Nucleus accumbens (tissue), 56 donors: ENCODE results near the gene TANC1.

Experiments
- DNase-seq, 56 donors: peaks; one replicate each; lab custom pipeline; 2025; lab: John Stamatoyannopoulos, UW

Gene TANC1

GRCh38 chr2:158968396-158969161, at the start of gene TANC1:
TSS of gene TANC1 (plus strand) at chr2:158968640. CDS start at chr2:159065911, 97,271 bp downstream.
- DNase-seq = peak in 55 of 56 donors; percentile 48 to 96 (median 86)

- no peak for DNase-seq
Measured at GRCh38 chr2:158921599-158922408, 46.6 kb upstream of the TANC1 start.

GRCh38 chr2:158922601-158923000, 45.8 kb upstream of the TANC1 start:
- DNase-seq = no peak

GRCh38 chr2:158923180-158923594, 45.3 kb upstream of the TANC1 start:
- no peak for DNase-seq

GRCh38 chr2:158923641-158924040, 44.8 kb upstream of the TANC1 start:
- no peak for DNase-seq

- DNase-seq = no peak
Measured at GRCh38 chr2:158926478-158926948, 41.9 kb upstream of the TANC1 start.

DNA sequence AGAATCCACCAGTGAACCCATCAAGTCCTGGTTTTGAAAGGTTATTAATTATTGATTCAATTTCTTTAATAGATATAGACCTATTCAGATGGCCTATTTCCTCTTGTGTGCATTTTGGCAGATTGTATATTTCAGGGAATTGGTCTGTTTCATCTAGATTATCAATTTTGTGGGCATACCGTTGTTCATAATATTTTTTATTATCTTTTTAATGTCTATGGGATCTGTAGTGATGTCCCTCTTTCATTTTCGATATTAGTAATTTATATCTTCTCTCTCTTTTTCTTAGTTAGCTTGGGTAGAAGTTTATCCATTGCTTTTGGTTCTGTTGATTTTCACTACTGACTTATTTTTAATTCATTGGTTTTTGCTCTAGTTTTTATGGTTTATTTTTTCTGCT, 39.9 kb upstream of the TANC1 start:
- DNase-seq = no peak

- no peak for DNase-seq
Measured at GRCh38 chr2:158928965-158929364, 39.5 kb upstream of the TANC1 start.

DNA sequence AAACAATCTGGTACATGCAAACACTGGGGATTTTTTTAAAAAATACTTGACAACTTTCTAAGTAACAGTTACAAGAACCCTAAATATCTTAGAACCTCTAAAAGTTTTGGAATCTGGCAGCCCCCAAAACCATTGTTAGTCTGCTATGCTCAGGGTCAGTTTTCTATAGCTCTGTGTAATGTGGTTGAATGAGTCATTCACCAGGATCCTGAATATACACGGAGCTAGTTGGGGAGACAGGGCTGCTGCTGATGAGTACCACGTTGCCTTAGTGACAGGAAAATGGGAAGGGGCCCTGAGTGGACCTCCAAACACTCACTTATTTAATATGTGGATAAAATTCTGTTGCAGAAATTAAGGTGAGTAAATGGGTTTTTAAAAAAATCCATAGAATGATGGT, 36.9 kb upstream of the TANC1 start:
- DNase-seq = no peak

DNA sequence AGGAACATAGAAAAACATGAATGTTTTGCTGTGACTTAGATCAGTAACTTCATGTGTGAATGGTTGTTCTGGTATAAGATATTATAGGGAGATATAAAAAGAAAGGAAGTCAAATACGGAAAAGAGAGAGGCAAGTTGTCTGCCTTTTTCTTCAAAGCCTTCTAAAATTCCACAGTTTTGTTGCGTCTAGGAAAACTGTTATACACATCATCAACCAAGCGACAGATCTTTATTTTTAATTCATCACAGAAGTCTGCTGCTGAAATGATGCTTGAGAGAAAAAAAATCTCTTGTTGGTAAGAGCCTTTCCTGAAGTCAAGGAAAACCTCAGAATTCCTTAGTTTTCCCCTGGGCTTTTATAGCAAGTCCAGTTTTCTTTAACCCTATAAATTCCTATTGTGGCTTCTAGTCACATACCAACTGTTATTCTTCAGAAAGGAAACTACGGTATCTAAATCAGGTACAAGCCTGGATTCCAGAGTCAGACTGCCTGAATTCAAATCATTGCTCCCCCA, 36.3 kb upstream of the TANC1 start:
- no peak for DNase-seq

- no peak for DNase-seq
Measured at GRCh38 chr2:158934170-158934569, 34.3 kb upstream of the TANC1 start.

DNA sequence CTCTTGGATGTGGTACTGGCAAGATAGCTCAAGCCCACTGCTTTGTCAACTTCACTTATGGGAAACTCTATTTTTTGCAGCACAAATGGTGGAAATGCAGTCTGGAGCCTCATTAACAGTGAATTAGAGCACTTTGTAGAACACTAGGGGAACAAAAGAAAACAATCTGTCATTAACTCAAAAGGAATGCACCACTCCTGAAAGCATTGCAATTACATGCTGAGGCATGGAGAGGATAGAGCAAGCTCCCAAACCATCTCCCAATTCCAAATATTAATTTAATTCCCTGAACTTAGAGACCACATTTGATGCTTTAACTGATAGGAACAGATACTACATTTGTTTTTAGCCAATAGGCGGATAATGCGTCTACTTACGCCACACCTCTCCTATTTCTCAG, 32.8 kb upstream of the TANC1 start:
- no peak for DNase-seq

DNA sequence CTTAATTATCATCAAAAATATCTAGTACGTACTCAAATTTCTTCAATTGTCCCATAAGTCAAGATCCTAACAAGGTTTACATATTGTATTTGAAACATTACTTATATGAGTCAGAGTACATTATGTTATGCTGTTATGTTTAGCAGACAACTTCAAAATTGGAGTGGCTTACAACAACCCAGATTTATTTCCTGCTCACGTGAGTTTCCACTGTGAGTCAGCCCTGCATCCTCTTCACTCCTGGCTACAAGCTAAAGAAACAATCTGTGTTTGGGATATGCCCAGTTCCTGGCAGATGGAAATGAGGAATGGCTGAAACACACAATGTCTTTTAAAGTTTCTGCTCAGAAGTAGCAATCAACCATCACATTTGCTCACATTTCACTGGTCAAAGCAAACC, 31.5 kb upstream of the TANC1 start:
- DNase-seq = no peak

DNA sequence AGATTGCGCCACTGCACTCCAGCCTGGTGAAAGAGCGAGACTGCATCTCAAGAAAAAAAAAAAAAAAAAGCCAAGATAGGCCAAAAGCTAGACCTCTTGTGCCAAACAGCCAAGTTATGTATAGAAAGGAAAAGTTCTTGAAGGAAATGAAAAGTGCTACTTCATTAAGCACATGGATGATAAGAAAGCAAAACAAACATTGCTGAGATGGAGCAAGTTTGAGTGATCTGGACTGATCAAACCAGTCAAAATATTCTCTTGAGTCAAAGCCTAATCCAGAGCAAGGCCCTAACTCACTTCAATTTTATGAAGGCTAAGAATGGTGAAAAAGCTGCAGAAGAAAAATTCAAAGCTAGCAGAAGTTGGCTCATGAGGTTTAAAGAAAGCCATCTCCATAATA, 28.1 kb upstream of the TANC1 start:
- DNase-seq = no peak

GRCh38 chr2:158943973-158944372, 24.5 kb upstream of the TANC1 start:
- DNase-seq = no peak

DNA sequence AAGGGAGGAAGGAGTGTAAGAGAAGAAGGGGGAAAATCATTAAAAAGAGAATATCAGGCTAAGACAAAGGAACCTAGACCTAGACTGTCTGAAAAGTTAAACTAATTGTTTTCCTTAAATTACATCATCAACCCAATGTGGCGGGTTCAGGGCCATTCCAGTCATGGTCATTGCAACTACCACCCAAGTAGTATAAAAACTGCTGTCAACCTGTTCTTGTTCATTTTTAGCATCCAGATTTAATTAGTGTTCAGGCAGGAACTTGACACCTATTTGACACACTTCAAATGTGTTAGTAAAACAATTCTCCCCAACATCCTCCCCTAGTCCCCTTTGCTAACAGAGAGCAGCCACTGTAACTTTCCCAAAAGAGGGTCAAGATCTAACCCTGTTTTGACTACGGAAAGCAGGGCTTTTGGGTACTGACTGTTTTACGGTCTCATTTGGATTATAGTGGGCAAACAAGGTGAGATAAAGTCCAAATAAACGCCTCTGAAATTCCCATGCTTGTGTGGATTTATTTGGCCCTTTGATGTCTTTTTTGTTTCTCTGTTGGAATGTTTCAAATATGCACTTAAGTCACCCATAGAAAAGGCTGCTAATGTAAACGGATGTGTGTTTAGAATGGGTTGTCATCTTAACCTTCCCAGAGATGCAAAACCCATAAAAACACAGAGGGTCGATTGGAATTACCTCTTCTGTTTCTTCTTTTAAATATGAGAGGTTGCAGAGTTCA, 19.3 kb upstream of the TANC1 start:
- DNase-seq = no peak

GRCh38 chr2:158953454-158953853, 15.0 kb upstream of the TANC1 start:
- no peak for DNase-seq

DNA sequence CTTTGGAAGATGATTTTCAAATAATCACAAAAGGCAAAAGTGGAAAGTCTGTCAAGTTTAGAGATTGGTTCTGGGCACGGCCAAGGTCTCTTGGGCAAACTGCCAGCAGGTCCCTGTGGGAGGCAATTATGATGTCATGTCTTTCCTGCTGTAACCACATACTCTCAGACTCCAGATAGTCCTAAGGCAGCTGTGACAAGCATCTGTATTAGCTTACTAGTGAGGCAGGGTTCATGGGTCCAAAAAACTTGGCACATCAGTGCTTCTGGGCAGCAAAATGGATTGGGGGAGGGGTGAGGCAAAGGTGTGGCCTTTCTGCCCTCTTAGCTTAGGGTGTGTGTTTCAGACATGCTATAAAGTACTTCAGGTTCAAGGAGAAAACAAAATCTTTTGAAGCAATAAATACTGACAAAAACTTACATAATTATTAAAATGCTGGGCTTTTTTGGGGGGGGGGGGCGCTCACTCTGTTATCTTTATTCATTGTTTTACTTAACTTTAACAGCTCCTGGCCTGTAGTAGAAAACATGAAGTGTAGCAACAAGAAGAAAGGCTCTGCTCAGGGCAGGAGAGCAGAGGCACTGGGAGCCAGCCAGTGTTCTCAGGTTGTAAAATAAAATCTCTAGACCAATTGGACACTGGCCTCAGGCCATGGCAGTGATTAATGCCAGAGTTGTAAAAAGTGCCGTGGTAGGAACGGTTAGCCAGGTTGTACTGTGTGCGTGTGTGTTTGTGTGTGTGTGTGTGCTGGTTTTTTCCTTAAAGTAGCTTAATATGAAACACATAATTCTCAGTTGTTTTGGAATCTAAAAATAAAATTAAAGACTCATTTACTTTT, 14.3 kb upstream of the TANC1 start:
- DNase-seq = peak in 5 of 56 donors; percentile 4 to 19 (median 8)

DNA sequence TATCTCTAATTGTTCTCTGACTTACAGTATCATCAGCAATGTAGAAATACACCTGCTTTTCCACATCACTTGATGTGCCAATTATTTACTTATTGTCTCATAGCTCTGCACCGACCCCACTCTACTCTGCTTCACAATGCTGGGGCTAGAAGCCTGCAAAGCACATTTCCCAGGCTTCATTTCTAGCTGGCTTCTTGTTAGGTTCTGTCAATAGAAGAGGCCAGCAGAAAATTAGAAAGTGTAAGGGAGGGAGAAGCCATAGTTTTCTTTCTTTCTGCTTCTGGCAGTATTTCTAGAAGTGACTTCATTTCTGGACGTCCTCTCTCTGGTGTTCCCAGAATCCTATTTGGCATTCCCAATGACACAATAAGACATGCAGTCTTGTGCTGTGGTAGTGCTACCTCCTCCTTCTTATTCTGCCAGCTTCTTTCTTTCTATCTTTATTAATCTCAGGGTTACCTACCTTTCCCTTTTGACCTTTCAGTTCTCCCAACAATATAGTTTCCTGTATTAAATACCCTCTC, 12.5 kb upstream of the TANC1 start:
- no peak for DNase-seq

DNA sequence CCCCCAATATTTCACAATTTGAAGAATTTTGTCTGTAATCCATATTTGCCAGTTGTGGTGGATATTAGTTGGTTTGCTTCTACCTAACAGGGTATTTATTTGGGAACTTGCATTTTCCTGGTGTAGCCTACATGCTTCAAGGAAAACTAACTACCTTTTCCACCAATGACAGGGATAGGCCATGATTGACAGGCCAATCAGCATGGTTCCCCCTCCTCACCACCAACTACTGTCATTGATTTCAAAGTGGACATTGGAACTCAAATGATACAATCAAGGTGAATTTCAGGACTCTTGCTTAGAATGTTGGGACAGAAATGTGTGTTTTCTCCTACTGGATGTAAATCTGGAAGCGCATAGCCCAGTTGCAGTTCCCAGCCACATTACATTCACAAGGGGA, 10.1 kb upstream of the TANC1 start:
- no peak for DNase-seq
